Measurements from ENCODE around the gene CFAP74.

CFAP74 gene

DNA sequence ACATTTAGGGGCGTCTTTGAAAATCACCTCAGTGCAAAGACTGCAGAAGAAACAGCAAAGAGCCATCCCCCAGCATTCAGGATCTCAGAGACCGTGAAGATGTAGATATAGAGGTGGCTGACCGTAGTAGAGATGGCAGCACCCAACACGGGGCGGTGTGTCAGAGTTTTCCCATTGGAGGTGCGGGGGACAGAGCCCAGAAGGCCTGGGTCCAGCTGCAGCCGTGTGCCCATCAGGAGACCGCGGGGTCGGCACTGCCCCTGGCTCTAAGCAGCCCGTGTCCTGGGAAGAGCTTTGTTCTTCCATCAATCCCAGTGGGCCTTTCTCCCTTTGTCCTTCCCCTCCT is 16.7 kb upstream of the CFAP74 start:
- no peak for DNase-seq

- no peak for DNase-seq
Measured at GRCh38 chr1:2019571-2020309, 16.2 kb upstream of the CFAP74 start.

DNA sequence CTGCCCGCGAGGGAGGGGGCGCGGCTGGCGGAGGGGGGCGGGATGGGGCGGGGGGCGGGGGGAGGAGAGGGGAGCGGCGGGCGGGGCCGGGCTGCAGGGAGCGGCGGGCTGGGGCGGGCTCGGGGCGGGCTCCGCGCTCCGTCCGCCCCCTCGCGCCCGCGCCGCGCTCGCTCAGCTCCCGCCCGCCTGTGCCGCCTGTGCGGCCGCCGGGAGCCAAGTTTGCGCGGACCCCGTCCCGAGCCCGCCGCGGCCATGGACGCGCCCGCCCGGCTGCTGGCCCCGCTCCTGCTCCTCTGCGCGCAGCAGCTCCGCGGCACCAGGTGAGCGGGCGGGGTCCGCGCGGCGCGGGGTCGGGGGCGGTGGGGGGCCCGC is 15.6 kb upstream of the CFAP74 start, which contains the start of gene GABRD:
Gene GABRD (plus strand): TSS at position 174 of the 372 bp plus-strand sequence. CDS start 79 bp downstream, at position 253.
- no peak for DNase-seq

DNA sequence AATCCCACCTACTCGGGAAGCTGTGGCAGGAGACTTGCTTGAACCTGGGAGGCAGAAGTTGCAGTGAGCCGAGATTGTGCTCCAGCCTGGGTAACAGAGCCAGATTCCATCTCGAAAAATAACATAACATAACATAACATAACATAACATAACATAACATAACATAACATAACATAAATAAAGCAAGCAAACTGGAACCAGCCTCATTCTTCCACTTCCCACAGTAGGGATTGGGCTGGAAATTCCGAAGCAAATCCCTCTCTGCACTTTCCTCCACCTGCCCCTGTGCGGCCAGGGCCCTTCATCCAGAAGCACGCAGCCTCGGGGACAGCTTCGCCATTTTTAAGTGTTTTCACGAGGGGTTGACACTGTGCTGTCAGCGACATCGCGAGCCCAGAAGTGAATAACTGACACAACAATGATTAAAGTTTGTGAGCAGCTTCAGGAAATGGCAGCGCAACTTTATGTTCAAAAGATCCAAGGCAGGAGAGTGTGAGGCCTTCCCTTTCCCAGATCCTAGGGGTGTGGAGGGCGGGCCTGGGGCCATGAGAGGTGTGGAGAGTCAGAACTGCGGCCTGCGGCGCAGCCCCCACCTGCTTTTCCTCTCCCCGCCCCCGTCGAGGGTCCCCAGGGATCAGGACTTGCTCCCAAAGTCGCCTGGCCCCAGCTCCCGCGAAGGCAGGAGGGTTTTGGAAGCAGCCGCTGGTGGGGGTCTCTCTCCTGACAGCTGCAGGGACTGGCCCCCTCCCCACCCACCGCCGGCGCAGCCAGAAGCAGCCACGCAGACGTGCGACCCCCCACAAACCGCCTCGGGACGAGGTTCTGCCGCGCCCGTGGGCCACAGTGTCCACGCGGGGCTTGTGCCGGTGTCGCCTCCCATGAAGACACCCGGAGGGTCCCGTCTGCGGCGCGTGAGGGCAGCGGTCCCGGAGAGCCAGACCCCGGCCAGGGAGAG is 14.9 kb upstream of the CFAP74 start:
- DNase-seq = no peak

DNA sequence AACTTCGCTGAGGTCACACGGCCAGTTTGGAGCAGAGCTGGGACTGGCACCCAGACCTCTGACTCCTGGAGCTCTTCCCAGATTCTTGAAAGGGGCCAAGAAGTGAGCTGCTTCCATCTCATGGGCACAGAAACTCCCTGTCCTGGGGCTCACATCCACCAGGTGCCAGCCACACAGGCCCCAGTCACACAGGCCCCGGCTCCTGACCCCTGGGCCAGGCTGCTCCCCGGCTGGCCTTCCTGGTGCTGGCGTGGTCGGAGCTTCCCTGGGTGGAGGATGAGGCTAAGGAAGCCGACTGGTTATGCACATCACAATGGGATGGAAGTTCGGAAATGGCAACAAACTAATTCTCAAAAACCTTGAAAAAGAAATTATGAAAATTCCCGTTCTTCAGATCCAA is 12.5 kb upstream of the CFAP74 start:
- no peak for DNase-seq

DNA sequence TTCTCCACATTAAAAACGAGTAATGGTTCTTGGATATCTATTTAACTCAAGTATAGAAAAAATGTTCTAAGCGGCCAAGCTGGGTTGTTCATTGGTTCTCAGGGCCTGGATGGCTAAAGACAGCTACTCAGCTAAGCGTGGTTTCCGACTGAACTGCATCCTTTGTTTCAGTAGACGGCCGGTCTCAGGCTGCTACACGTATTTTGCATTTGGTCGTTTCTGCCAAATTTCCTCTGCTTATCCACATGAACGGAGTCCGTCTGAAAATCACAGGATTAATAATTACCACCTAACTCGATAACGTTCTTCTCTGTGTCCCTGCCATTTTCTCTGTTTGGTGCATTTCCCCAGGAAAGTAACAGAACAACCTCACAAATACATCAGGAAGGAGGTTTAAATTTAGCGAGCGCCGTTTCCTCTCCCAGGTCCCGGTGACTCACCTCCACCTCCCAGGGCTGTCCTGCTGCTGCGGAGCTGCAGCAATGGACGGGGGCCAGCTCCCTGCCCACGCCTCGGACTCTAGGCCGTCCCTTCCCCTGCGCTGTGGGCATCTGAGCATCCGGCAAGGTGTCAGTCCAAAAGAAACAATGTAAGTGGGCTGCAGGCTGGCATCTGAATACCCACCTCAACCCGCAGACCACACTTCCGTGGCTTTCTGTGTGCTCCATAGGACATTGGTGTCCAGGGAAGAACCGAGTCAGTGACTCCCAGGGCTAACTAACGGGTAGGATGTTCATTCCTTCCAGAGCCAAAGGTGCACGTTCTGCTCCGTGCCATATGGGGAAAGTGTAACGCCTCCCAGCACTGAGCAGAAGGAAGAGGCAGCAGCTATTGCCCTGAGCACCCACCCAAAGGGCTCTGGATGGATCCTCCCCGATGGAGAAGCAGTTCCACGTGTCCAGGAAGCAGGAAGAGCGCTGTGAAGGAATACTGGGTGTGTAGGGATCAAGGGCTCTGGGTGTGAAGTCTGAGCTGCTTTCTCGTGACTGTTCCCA is 11.5 kb upstream of the CFAP74 start:
- no peak for DNase-seq

DNA sequence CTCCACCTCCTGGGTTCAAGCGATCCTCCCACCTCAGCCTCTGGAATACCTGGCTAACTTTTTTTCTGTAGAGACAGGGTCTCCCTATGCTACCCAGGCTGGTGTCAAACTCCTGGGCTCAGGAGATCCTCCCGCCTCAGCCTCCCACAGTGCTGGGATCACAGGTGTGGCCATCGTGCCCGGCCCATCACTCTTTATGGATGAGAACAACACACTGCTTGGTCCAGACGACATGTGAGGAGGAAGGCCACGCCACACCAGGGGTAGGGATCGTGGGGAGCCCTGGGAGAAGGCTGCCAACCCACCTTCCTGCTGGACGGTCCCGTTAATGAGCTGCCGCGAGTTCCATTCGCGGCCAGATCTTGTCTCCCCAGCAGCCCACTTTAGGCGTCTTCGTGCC is 10.6 kb upstream of the CFAP74 start:
- DNase-seq = no peak

GRCh38 chr1:2009101-2010053 is 5.8 kb upstream of the CFAP74 start:
- no peak for DNase-seq

DNA sequence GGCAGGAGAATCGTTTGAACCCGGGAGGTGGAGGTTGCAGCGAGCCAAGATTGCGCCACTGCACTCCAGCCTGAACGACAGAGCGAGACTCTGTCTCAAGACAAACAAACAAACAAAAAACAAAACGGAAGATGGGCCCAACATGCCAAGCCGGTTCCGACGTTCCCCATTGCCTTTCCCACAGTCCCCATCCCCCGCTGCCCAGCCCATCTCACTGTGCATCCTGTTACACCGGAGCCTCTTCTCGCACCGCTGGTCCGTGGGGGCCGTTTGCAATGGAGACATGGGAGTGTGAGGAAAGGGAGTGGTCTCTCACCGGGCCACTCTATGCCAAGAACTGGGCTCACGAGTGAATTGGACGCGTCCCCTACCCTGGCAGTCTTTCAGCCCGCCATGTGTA is 1.3 kb upstream of the CFAP74 start:
- DNase-seq = no peak

- DNase-seq = no peak
Measured at GRCh38 chr1:2001773-2002411, 1.7 kb downstream of the CFAP74 start.

- DNase-seq = no peak
Measured at GRCh38 chr1:2000850-2001249, 2.7 kb downstream of the CFAP74 start.

GRCh38 chr1:2000432-2000831 is 3.2 kb downstream of the CFAP74 start:
- no peak for DNase-seq

- DNase-seq = no peak
Measured at GRCh38 chr1:1997576-1997975, 6.0 kb downstream of the CFAP74 start.

GRCh38 chr1:1996207-1996651 is 7.4 kb downstream of the CFAP74 start:
- no peak for DNase-seq

DNA sequence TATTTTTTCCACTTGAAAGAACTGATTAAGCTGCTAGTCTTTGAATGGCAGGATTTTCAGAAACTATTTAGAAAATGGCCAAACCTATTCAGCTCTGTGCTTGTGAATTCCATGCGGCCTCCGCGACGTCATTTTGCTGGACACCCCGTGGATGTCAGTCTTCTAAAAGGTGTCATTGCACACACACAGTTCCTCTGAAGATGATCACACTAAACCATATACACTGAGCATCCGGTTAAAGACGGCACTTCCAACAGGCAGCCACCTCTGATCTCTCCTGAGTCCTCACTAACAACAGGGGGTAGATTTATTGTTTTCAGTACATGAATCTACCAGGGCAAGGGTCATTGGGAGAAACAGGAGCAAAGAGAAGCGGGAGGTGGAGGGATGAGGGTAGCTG is 9.1 kb downstream of the CFAP74 start:
- no peak for DNase-seq

DNA sequence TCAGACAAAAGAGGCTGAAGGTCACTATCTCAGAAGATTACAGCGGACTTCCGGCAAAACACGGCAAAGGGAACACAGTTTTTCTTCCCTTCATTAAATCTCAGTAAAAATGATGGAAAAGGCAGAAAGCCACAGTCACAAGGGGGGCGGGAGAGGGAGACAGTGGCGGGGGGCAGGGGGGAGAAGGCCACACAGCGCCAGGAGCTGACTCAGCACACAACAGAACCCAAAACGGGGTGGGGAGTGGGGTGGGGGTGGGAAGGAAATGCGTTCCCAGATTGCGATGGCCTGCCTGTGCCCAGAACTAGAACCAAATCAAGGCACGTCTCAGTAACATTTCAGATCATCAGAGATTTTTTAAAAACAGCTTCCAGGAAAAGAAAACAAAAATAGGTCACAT is 13.4 kb downstream of the CFAP74 start:
- DNase-seq = no peak

- no peak for DNase-seq
Measured at GRCh38 chr1:1989789-1990188, 13.8 kb downstream of the CFAP74 start.

- DNase-seq = no peak
Measured at GRCh38 chr1:1989102-1989542, 14.5 kb downstream of the CFAP74 start.

DNA sequence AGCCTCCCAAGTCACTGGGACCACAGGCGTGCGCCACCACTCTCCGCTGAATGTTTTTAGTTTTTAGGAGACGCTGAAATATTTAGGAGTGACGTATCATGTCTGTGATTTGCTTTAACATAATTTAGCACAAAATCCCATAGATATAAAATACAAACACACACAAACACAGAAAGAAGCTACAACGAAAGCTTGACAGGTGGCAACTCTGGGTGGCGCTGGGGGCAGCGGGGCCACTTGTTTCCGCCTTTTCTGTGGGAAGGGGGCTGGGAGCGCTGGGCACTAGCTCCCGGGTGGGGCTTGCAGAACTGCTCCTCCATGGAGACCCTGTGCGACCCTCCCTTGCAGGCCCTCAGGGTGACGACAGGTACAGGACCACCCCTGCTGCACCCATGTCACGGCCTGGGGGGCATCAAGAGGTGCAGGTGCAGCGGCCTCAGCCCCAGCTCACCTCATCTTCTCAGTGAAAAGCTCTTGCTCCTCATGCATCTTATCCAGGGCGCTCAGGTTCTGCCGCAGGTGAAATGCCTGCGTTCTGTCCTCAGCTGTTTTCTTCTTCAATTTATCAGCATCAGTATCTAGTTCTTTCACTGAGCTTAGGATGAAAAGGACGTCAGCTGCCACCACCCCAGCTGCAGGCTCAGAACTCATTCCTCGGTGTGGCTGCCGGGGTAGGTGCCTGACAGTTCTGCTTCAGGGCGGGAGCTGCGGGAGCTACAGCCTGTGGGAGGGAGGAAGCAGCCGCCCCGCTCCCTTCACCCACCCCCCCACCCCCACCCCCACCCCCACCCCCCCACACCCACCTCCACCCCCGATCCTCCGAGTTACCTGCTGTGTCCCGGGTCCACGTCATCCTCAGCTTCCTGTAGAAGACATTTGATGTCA is 15.3 kb downstream of the CFAP74 start:
- DNase-seq = no peak

GRCh38 chr1:1987142-1987510 is 16.5 kb downstream of the CFAP74 start:
- no peak for DNase-seq

Measured in activated gamma-delta T cell (primary cell).